Osteocyte (in vitro differentiated cells): Measurements from ENCODE around the gene CAMKMT. TPM values are rescaled to one million over a fixed set of nuclear protein-coding genes. Genes with fewer than 3 reads are reported as not detected.

Experiments
- DNase-seq: peaks from one replicate; pipeline ENCODE4 v3.0.0; 2021; ENCODE audit warnings: mixed read lengths; ENCODE audit not compliant: unreplicated experiment; ENCODE audit errors: extremely low spot score
- H3K27ac Mint-ChIP-seq: one replicate; pipeline ENCODE4 v1.8.0; 2021; ENCODE audit warnings: mild to moderate bottlenecking, mixed read lengths; ENCODE audit not compliant: unreplicated experiment
- H3K27me3 Mint-ChIP-seq: one replicate; pipeline ENCODE4 v1.8.0; 2021; ENCODE audit warnings: mixed read lengths; ENCODE audit not compliant: unreplicated experiment
- H3K36me3 Mint-ChIP-seq: one replicate; pipeline ENCODE4 v1.8.0; 2021; ENCODE audit warnings: mixed read lengths; ENCODE audit not compliant: unreplicated experiment
- H3K4me1 Mint-ChIP-seq: one replicate; pipeline ENCODE4 v1.8.0; 2021; ENCODE audit warnings: mixed read lengths; ENCODE audit not compliant: unreplicated experiment
- H3K4me3 Mint-ChIP-seq: one replicate; pipeline ENCODE4 v1.8.0; 2021; ENCODE audit warnings: mild to moderate bottlenecking, moderate library complexity, mixed read lengths; ENCODE audit not compliant: unreplicated experiment
- H3K9me3 Mint-ChIP-seq: one replicate; pipeline ENCODE4 v1.8.0; 2021; ENCODE audit warnings: mixed read lengths; ENCODE audit not compliant: unreplicated experiment
- CTCF ChIP-seq: fragments of 200-600 bp; sonication (generic); IDR thresholded peaks from 2 replicates; pipeline ENCODE4 v1.5.0; 2021; ENCODE audit warnings: antibody characterized with exemption, mild to moderate bottlenecking, moderate library complexity
- total RNA-seq: library from RNA; stranded (reverse); gene quantifications from 2 replicates; pipeline ENCODE4 v1.2.1, GENCODE V29; 2021

Gene CAMKMT
- total RNA-seq, 1 donor from 2014 or later, result 10.9 TPM

DNA sequence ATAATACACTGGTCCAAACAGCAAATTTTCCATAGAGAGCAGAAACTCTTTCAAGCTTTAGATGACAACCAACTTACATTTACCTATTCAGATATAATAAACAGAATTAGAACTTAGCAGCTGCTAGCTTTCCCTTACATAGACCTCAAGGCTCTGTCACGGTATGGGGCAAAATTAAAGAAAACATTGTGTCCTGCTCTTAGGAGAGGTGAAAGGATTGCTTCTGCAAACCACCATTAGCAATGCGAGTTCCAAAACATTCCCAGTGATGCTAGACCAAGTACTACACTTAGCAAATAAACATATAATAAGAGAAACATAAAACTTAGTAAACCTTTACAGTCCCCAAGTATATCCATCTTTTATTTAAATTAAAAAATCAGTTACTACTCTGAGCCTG lies 183.3 kb downstream of the CAMKMT start:
- Mint-ChIP-seq H3K4me3 (no peak overlapping the region), H3K4me1 (peaks cover 57% of the 10 kb centered on the region), H3K27ac (peak overlapping the region; percentile 68), H3K36me3 (no peaks in the 10 kb centered on the region), H3K9me3 (no peaks in the 10 kb centered on the region), H3K27me3 (no peaks in the 10 kb centered on the region)
- no peak for TF ChIP-seq CTCF
- no peak for DNase-seq

DNA sequence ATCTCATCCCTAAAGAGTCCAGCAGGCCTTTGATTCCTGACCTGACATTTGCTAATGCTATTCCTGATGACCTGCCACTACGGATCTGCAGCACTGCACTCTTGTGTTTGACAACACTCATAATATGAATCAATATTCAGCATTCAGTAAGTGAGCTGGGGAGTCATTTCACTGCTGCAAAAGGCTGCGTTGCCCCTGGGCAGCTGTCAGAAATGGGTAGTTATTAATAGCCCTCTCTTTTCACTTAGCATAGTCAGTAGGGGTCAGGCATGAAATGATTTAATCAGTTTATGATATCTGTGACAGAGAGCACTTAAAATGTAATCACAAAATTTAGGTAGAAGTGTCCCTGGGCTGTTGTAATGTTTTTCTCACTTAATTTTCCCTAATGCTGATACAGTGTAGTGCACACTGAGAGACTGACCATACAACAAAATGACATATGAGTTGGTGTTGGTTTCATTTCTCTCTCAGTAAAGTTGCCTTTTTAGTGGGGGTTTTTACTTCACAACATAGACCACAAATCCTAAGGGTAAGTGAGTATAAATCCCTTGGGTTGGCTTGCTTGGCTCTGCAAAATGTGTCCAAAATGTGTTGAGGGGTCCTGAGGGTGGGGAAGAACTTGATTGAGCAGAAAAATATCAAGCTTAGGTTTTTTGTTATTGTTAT lies 184.8 kb downstream of the CAMKMT start:
- Mint-ChIP-seq H3K36me3 (no peaks in the 10 kb centered on the region), H3K27ac (no peak overlapping the region), H3K27me3 (no peaks in the 10 kb centered on the region), H3K4me1 (peaks cover 64% of the 10 kb centered on the region), H3K4me3 (no peak overlapping the region), H3K9me3 (no peaks in the 10 kb centered on the region)
- no peak for DNase-seq
- no peak for TF ChIP-seq CTCF

DNA sequence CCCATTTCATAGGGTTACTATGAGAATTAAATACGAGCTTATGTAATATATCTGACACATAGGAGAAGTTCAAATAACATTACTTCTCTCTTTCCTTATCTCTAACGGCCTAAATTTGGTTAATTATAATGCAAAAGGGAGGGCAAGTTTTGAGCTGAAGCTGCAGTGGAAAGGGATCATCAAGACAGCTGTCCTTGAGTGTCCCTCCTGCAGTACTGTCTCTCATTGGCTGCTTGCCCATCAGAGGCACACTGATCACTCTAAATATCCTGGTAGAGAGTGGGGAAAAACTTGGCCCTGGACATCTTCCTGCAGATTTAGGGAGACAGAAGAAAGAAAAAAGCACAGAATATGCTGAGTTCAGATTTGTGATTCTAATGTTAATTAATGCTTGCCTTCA lies 186.0 kb downstream of the CAMKMT start:
- TF ChIP-seq CTCF, result no peak
- H3K4me3 Mint-ChIP-seq, result no peak overlapping the region
- H3K27me3 Mint-ChIP-seq, result no peaks in the 10 kb centered on the region
- H3K9me3 Mint-ChIP-seq, result no peaks in the 10 kb centered on the region
- H3K4me1 Mint-ChIP-seq, result peaks cover 60% of the 10 kb centered on the region
- no peak for DNase-seq
- H3K36me3 Mint-ChIP-seq, result no peaks in the 10 kb centered on the region
- no peak overlapping the region for H3K27ac Mint-ChIP-seq

- H3K27ac Mint-ChIP-seq, result peak overlapping the region; percentile 68
- no peak for DNase-seq
- no peaks in the 10 kb centered on the region for H3K9me3 Mint-ChIP-seq
- peaks cover 62% of the 10 kb centered on the region for H3K4me1 Mint-ChIP-seq
- H3K4me3 Mint-ChIP-seq, result no peak overlapping the region
- no peaks in the 10 kb centered on the region for H3K36me3 Mint-ChIP-seq
- TF ChIP-seq CTCF, result no peak
- no peaks in the 10 kb centered on the region for H3K27me3 Mint-ChIP-seq
Observed at GRCh38 chr2:44548221-44549098, 186.7 kb downstream of the CAMKMT start.

GRCh38 chr2:44549099-44549471 lies 187.3 kb downstream of the CAMKMT start:
- no peak for DNase-seq
- H3K36me3 Mint-ChIP-seq, result no peaks in the 10 kb centered on the region
- H3K27ac Mint-ChIP-seq, result peak overlapping the region; percentile 68
- no peak for TF ChIP-seq CTCF
- no peak overlapping the region for H3K4me3 Mint-ChIP-seq
- H3K9me3 Mint-ChIP-seq, result no peaks in the 10 kb centered on the region
- H3K4me1 Mint-ChIP-seq, result peaks cover 61% of the 10 kb centered on the region
- no peaks in the 10 kb centered on the region for H3K27me3 Mint-ChIP-seq
